K562 (cell line): ENCODE results near the gene PMFBP1. TPM values are rescaled to one million over a fixed set of nuclear protein-coding genes. Genes with fewer than 3 reads are reported as not detected.

ENCODE experiments used
- CREM ChIP-seq: IDR thresholded peaks from 2 replicates; pipeline ENCODE4 v1.6.1; 2014; ENCODE audit warnings: antibody characterized with exemption, low read depth
- DDX20 ChIP-seq: fragments of 450-650 bp; IDR thresholded peaks from 2 replicates; pipeline ENCODE4 v1.6.1; 2016; ENCODE audit warnings: missing genetic modification characterization, low read depth, mild to moderate bottlenecking, missing compliant biosample characterization, moderate library complexity
- ESRRA ChIP-seq: fragments of 450-650 bp; IDR thresholded peaks from 2 replicates; pipeline ENCODE4 v1.6.1; 2014; ENCODE audit warnings: low read depth, mild to moderate bottlenecking, moderate library complexity, borderline replicate concordance
- GTF2F1 ChIP-seq: IDR thresholded peaks from 2 replicates; pipeline ENCODE4 v1.6.1; 2011; ENCODE audit warnings: low read depth, low read length, improper control_type of control experiment
- KLF1 ChIP-seq: fragments of 450-650 bp; IDR thresholded peaks from 2 replicates; pipeline ENCODE4 v1.6.1; 2016; ENCODE audit warnings: missing genetic modification characterization, missing compliant biosample characterization
- MGA ChIP-seq: fragments of 450-650 bp; IDR thresholded peaks from 2 replicates; pipeline ENCODE4 v1.6.1; 2016; ENCODE audit warnings: mild to moderate bottlenecking, moderate library complexity
- MYNN ChIP-seq, 2 experiments: sonication (generic); formaldehyde crosslinking in 1 of 2; IDR thresholded peaks; 2 replicates each; pipeline versions ENCODE4 v1.5.0 to v1.6.1; 2016 to 2020; ENCODE audit warnings: antibody characterized with exemption in 1 of 2, missing genetic modification reagents in 1 of 2
- NUFIP1 ChIP-seq: fragments of 450-650 bp; IDR thresholded peaks from 2 replicates; pipeline ENCODE4 v1.6.1; 2018; ENCODE audit not compliant: partially characterized antibody
- POLR2AphosphoS2 ChIP-seq: IDR thresholded peaks from 2 replicates; pipeline ENCODE4 v1.6.1; 2012; ENCODE audit warnings: low read length, improper control_type of control experiment
- SP1 ChIP-seq: sonication (generic); formaldehyde crosslinking; IDR thresholded peaks from 2 replicates; pipeline ENCODE4 v1.8.1; 2022; ENCODE audit warnings: mild to moderate bottlenecking, missing genetic modification reagents
- TBP ChIP-seq: optimal IDR thresholded peaks from 2 replicates; pipeline ENCODE3; 2011; ENCODE audit warnings: low read depth, low read length, improper control_type of control experiment
- ZBTB2 ChIP-seq: fragments of 450-650 bp; IDR thresholded peaks from 2 replicates; pipeline ENCODE4 v1.6.1; 2016; ENCODE audit warnings: antibody characterized with exemption
- ZNF589 ChIP-seq: fragments of 200-800 bp; sonication (Bioruptor generic); IDR thresholded peaks from 2 replicates; pipeline ENCODE4 v1.6.1; 2016; ENCODE audit warnings: low read depth, missing genetic modification characterization, missing compliant biosample characterization
- ZNF766 ChIP-seq: fragments of 200-800 bp; sonication (Bioruptor generic); conservative IDR thresholded peaks from 2 replicates; pipeline ENCODE4 v1.6.1; 2016; ENCODE audit warnings: missing genetic modification characterization, missing compliant biosample characterization
- polyA plus RNA-seq, 8 experiments: library from polyadenylated mRNA; depleted of rRNA in 4 of 8; stranded (reverse) in 5 of 8; unstranded in 3 of 8; fragments of >200 nt; fragmentation: Nextera tagmentation in 2 of 8; fragmentation: Illumina TruSeq in 1 of 8; extraction: Ambion mirVana in 2 of 8; extraction: Trizol in 1 of 8; gene quantifications; 2 replicates each; pipeline versions ENCODE4 v1.2.1 to v1.2.3, GENCODE V29; 2011 to 2014; ENCODE audit warnings: inconsistent platforms in 1 of 8, missing spikeins in 1 of 8
- total RNA-seq, 7 experiments: library from RNA; depleted of rRNA in 6 of 7; stranded (reverse); fragments of >200 nt in 6 of 7; fragmentation: Illumina TruSeq in 2 of 7; extraction: Trizol in 2 of 7; gene quantifications; 2 replicates each; pipeline versions ENCODE4 v1.2.1 to v1.2.3, GENCODE V29; 2011 to 2021; ENCODE audit warnings: low replicate concordance in 1 of 7

Gene PMFBP1
- total and polyA plus RNA-seq, 9 of the 15 experiments (the other 6 are each of a cell fraction or from before 2014, with no cell fraction given): 0.13 to 0.91 (median 0.47) TPM

GRCh38 chr16:72093448-72094265, 78.3 kb downstream of the PMFBP1 start, which contains the start of the genes DHX38 and TXNL4B (continued):
- TF ChIP-seq ZNF589 (CRISPR knock-in tag) (0 out of 2 replicates have a peak, but pooled peaks have one; percentile 29), SP1 (CRISPR knock-in tag) (peak; percentile 60; the same call in 1 of the 2 replicates), NUFIP1 (no peak), DDX20 (no peak), ZNF766 (CRISPR knock-in tag) (peak; percentile 76), POLR2AphosphoS2 (peak; percentile 65; the same call in 1 of the 2 replicates), ESRRA (no peak; the same call in 1 of the 2 replicates), KLF1 (tag) (peak; percentile 62; the same call in 1 of the 2 replicates), ZBTB2 (no peak), MGA (no peak), GTF2F1 (no peak), MYNN (IDR thresholded peaks at IDR 0.05) (no peak), MYNN (CRISPR knock-in tag; IDR thresholded peaks at IDR 0.05) (no peak), CREM (peak; percentile 96), TBP (peak; percentile 94)
